HPDE6-E6E7 (cell line): ENCODE measurements around the gene ZBTB7B.

Source experiments
- DNase-seq: peaks from one replicate; pipeline ENCODE4 v3.0.0; 2011; ENCODE audit warnings: missing footprints; ENCODE audit errors: extremely low spot score

The ZBTB7B gene

DNA sequence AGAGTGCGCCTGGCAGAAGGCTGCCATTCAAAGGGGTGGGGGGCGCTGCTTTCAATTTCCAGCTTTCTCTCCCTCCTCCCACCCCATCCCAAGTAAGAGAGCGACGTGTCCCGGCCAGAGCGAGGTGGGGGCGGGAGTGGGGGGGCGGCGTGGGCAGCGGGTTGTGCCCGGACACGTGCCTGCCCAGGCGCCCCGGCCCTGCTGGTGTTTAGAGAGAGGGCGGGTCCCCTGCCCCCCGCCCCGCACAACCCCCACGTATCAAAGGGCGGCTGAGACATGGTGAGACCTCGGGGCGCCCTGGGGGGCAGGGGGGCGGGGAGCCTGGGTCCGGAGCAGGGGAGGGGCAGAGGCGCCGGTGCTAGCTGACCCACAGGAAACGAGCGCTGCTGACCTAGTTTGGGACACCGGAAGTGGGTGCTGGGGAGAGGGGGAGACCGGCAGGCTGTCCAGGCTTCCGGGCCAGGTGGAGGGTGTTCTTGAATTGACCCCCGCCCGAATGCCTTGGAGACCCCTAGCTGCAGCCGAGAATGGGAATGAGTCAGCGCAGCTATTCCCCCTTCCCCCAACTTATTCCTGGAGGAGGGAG lies 1.3 kb downstream of the ZBTB7B start:
- DNase-seq, result no peak

- no peak for DNase-seq
Measured at GRCh38 chr1:155004352-155005075, 1.9 kb downstream of the ZBTB7B start.

- DNase-seq, result no peak
Measured at GRCh38 chr1:155005076-155006011, 2.7 kb downstream of the ZBTB7B start.

DNA sequence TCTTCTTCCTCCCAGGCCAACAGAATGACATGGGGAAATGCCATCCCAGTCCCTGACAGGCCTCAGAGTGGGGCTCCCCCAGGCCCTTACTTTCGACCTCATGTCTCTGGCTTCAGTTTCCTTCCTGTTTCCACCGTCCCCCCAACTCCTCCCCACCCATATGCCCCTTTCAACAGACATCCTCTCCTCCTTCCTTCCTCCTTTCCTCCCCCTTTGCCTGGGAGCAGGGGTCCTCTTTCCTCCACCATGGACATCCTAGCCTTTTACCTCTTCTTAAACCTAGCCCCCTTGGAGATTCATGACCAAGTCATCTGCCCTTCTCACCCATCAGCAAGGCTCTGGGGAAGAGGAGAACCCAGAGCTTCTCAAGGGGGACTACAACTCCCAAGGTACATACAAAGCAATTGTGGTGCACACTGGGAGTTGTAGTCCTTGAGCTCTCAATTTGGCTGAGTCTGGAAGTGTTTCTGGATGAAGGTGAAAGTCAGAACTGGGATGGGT lies 4.0 kb downstream of the ZBTB7B start:
- no peak for DNase-seq

- no peak for DNase-seq
Measured at GRCh38 chr1:155007251-155007828, 4.7 kb downstream of the ZBTB7B start.

- no peak for DNase-seq
Measured at GRCh38 chr1:155008015-155008941, 5.7 kb downstream of the ZBTB7B start.

- no peak for DNase-seq
Measured at GRCh38 chr1:155009221-155009711, 6.7 kb downstream of the ZBTB7B start.

DNA sequence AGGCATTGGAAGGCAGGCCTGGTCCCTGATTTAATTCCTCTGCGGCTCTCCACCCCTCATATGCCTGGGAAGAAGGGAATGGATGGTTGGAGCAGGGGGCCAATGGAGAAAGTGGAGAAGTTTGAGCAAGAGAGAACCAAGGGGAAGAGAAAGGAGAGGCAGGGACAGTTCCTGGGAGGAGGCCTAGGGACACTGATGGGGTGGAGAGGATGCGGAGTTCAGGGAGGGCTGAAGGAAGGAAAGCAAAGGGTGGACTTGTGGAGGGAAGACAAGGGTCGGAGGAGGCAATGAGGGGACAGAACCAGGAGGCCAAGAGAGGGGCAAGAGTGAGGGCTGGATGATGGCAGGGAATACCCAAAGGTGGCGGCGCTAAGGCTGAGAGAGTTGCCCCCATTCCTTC lies 7.1 kb downstream of the ZBTB7B start:
- DNase-seq, result no peak

DNA sequence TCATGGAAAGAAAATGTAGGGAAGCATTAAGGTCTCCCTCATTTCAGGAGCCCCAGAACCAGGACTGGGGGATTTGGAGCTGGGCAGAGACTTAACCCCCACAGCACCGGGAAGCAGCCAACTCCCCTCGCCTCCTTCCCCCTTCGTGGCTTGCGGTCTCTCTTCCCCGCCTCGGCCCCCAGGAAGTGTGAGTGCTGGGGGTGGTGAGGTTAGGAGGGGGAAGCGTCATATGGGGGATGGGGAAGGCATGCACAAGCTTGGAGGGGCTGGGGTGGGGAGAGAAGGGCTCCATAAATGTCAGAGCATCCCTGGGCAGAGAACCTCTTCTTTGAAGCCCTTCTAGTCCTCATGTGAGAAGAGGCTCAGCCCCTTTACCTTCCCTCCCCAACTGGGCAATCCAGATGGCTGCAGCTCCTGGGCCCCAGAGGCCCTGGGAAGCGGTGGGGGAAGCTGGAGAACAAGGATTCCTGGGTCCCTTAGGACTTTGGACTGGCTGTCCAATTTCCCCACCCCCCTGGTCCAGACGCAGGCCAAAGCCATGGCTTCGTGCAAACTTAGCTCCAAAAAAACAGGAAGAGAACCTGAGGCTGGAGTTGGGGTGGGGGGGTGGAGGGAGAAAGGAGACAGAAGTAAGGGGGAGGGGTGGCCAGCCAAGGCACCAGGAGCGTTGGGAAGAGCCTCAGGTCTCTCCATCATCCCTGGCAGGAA lies 7.8 kb downstream of the ZBTB7B start:
- DNase-seq, result no peak

- no peak for DNase-seq
Measured at GRCh38 chr1:155011004-155011416, 8.4 kb downstream of the ZBTB7B start.

DNA sequence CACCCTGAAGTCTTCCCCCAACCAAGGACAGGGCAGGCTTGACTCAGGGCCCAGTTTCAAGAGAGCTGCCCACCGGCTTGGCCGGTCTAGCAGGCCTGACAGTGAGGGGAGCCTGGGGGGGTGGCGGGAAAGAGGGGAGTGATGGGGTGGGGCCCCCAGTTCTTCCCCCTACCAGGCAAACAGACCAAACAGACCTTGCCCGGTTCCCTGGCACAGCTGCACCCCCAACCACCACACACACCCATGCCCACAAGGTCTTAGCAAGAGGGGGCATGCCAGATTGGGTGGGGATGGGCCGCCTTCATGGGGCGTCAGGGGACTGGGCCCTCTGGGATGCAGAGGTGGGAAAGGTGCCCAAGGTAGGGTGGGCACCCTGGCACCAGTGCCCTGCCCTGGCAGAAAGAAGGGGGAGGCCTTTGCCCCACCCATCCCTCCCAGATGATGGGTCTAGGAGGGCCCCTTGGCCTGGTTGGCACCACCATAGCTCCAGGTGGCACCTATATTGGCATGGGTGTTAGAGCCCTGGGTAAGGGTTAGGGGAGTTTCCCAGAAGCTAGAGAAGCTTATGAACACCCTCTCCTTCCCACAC lies 8.9 kb downstream of the ZBTB7B start:
- DNase-seq, result no peak

DNA sequence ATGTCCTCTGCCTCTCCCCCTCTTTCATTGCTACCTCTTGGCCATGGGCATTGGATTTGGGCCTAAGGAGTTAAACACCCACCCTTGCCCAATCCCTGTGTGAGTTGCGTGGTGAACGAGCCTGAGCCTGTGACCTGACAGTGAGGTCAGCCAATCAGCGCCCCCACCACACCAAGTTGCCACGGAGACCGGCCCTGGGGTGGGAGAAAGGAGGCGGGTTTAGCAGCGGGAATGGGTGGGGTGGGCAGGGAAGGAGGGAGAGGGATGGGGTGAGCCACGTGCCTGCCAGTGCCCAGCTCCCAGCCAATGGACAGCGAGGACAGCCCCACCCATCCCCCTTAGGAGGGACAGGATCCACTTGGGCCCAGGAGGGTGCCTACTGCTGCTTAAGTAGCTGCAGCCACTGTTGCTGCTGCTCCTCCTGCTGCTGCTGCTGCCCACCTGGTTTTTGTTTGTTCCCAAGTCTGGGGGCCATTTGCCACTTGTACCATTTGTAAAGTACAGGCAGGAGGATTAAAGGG lies 9.5 kb downstream of the ZBTB7B start:
- DNase-seq, result no peak

GRCh38 chr1:155012776-155013602 lies 10.4 kb downstream of the ZBTB7B start:
- DNase-seq, result no peak

DNA sequence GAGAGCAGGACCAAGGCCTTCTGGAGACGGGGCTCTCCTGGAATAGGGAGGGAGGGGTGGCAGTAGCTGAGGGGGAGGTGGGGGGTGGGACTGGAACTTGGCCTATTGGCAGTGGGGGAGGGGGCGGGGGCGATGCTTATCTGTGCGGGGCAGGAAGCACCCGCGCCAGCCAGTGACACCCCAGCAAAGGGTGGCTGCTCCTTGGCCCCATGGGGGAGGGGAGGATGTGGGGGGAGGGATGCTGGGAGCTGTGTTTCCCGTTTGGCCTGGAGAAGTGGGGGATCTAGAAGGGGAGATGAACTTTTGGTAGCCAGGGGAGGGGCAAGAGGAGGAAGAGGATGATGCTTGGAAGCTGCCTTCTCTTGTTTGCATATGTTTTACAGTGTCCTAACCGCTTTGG lies 11.0 kb downstream of the ZBTB7B start:
- no peak for DNase-seq

- no peak for DNase-seq
Measured at GRCh38 chr1:155014709-155015508, 12.3 kb downstream of the ZBTB7B start.

- DNase-seq, result no peak
Measured at GRCh38 chr1:155015527-155016230, 13.1 kb downstream of the ZBTB7B start.

- no peak for DNase-seq
Measured at GRCh38 chr1:155016231-155016831, 13.7 kb downstream of the ZBTB7B start.
